Thyroid gland (tissue), 4 donors: Measurements from ENCODE around the gene GRM8. TPM values are rescaled to one million over a fixed set of nuclear protein-coding genes. Genes with fewer than 3 reads are reported as not detected.

ENCODE experiments used
- DNase-seq, 2 donors: peaks; one replicate each; pipeline ENCODE4 v3.0.0-alpha.2; 2019
- H3K27ac ChIP-seq, 3 donors: fragments of 200-600 bp; sonication (generic); 1 replicate in 2 of 3; 2 replicates in 1 of 3; pipeline ENCODE4 v1.5.1; 2016 to 2019; ENCODE audit warnings: mild to moderate bottlenecking in 1 of 3, moderate library complexity in 1 of 3
- H3K27me3 ChIP-seq: fragments of 200-600 bp; sonication (generic); one replicate; pipeline ENCODE4 v1.5.1; 2019
- H3K36me3 ChIP-seq, 2 donors: fragments of 200-600 bp; sonication (generic); one replicate each; pipeline ENCODE4 v1.5.1; 2016 to 2019
- H3K4me1 ChIP-seq, 2 donors: fragments of 200-600 bp; sonication (generic); one replicate each; pipeline ENCODE4 v1.5.1; 2017 to 2019
- H3K4me3 ChIP-seq, 3 donors: fragments of 200-600 bp; sonication (generic); replicated peaks in 1 of 3; 1 replicate in 2 of 3; 2 replicates in 1 of 3; pipeline ENCODE4 v1.5.1; 2016; ENCODE audit warnings: mild to moderate bottlenecking in 1 of 3
- H3K9me3 ChIP-seq: fragments of 200-600 bp; sonication (generic); one replicate; pipeline ENCODE4 v1.5.1; 2017
- POLR2A ChIP-seq, 2 donors: fragments of 450-650 bp; IDR thresholded peaks; one replicate each; pipeline ENCODE4 v1.6.1; 2017; ENCODE audit warnings: antibody characterized with exemption in 2 of 2, mild to moderate bottlenecking in 2 of 2, moderate library complexity in 1 of 2
- WGBS, 2 donors: methylation state at CpG; one replicate each; pipeline ENCODE4 v1.1.5; 2017; 5-methylcytosine and 5-hydroxymethylcytosine counted together
- intact Hi-C: fragments of 100-400 bp; cut with DNase I; formaldehyde crosslinking; loops from one replicate; pipeline ENCODE4 v1.15.1; 2023
- total RNA-seq, 4 donors: library from RNA; depleted of rRNA; stranded (reverse); fragments of >200 nt; gene quantifications; one replicate each; pipeline ENCODE4 v1.2.3, GENCODE V29; 2016
- TF ChIP-seq, protein P1 (sequence below), 6 experiments: fragments of 200-600 bp in 3 of 6; fragments of 450-650 bp in 3 of 6; sonication (generic) in 3 of 6; IDR thresholded peaks; one replicate each; pipeline ENCODE4 v1.5.1; 2016 to 2019; ENCODE audit warnings: antibody characterized with exemption in 6 of 6, mild to moderate bottlenecking in 2 of 6, inconsistent platforms in 1 of 6, moderate library complexity in 1 of 6

Gene GRM8
- total RNA-seq, 4 donors from 2014 or later: 0.54 to 9.5 (median 4.8) TPM

DNA sequence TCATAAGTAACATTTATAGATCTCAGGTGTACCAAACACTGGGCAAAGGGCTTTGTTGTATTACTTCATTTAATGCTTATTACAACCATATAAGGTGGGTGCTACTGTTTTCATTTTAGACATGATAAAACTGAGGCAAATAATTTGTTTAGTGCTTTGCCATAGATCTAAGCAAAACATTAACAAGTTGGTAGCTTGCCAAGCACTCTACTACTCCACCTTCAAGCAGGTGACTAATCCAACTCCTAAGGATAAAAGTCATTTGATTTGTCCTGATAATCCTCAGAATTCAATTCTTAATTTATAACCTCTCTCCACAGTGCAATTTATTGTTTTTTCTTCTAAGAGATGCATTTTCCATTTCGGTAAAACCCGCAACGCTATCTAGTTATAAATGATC lies 646.4 kb downstream of the GRM8 start:
- H3K36me3 ChIP-seq: no peaks in the 10 kb centered on the region
- 97% methylated on average over 3 of the region's 3 CpGs for whole genome bisulfite sequencing, 2 donors
- intact Hi-C loops: no loop called here

DNA sequence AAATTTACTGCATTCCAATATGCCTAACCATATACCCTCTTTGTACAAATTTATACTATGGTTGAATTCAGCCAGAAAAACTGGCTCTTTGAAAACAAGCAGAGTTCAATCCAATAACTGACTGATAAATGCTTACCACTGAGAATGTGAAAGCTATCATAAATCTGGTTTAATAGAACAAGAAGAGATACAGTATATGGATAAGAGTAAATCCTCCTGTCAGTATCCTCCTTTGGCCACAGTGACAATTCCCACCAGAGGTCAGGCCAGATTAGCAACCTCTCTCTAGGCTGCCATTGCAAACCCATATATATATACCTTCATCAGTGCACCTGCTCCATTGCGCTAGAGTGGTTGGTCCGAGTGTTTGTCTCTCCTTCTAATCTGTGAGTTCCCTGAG lies 647.2 kb downstream of the GRM8 start:
- no peaks in the 10 kb centered on the region for H3K4me1 ChIP-seq
- 88 to 95% methylated on average over 2 of the region's 2 CpGs for WGBS, 2 donors
- no peaks in the 10 kb centered on the region for H3K9me3 ChIP-seq
- H3K36me3 ChIP-seq: no peaks in the 10 kb centered on the region
- H3K27ac ChIP-seq: no peak overlapping the region
- TF ChIP-seq, protein P1, sequence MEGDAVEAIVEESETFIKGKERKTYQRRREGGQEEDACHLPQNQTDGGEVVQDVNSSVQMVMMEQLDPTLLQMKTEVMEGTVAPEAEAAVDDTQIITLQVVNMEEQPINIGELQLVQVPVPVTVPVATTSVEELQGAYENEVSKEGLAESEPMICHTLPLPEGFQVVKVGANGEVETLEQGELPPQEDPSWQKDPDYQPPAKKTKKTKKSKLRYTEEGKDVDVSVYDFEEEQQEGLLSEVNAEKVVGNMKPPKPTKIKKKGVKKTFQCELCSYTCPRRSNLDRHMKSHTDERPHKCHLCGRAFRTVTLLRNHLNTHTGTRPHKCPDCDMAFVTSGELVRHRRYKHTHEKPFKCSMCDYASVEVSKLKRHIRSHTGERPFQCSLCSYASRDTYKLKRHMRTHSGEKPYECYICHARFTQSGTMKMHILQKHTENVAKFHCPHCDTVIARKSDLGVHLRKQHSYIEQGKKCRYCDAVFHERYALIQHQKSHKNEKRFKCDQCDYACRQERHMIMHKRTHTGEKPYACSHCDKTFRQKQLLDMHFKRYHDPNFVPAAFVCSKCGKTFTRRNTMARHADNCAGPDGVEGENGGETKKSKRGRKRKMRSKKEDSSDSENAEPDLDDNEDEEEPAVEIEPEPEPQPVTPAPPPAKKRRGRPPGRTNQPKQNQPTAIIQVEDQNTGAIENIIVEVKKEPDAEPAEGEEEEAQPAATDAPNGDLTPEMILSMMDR (IDR thresholded peaks at IDR 0.05): no peak
- no peak for TF ChIP-seq POLR2A (IDR thresholded peaks at IDR 0.05)
- no peak overlapping the region for H3K4me3 ChIP-seq
- intact Hi-C loops: no loop called here
- no peak for DNase-seq
- H3K27me3 ChIP-seq: no peaks in the 10 kb centered on the region

More for the DNA sequence above, 646.4 kb downstream of the GRM8 start:
- Histone ChIP-seq H3K27me3 (no peaks in the 10 kb centered on the region), H3K4me1 (no peaks in the 10 kb centered on the region), H3K9me3 (no peaks in the 10 kb centered on the region), H3K4me3 (no peak overlapping the region), H3K27ac (no peak overlapping the region)
- no peak for DNase-seq
- TF ChIP-seq POLR2A (IDR thresholded peaks at IDR 0.05): no peak
- TF ChIP-seq, protein P1 (IDR thresholded peaks at IDR 0.05): no peak

DNA sequence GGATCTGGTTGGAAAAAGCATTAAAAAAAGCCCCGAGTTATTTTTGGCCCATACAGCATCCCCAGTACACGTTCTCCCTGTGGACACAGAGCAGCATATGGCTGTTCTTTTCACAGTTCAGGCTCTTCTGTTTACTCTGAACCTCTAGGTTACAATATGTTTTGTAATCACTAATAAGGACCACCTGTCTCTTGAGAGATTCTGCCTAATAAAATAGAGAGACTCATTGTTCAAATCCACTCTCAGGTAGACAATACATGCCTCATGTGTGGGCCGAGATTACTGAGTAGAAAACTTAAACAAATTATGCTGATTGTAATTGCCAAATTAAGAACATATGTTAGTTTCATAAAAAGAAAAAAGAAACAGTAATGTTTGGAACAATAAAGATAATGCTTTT lies 647.7 kb downstream of the GRM8 start:
- Histone ChIP-seq H3K36me3 (no peaks in the 10 kb centered on the region), H3K27ac (no peak overlapping the region), H3K4me3 (no peak overlapping the region), H3K9me3 (no peaks in the 10 kb centered on the region), H3K27me3 (no peaks in the 10 kb centered on the region), H3K4me1 (no peaks in the 10 kb centered on the region)
- TF ChIP-seq POLR2A (IDR thresholded peaks at IDR 0.05): no peak
- TF ChIP-seq, protein P1 (IDR thresholded peaks at IDR 0.05): no peak
- intact Hi-C loops: no loop called here
- no peak for DNase-seq
- WGBS, 2 donors: 57 to 72% methylated on average over 3 of the region's 3 CpGs

DNA sequence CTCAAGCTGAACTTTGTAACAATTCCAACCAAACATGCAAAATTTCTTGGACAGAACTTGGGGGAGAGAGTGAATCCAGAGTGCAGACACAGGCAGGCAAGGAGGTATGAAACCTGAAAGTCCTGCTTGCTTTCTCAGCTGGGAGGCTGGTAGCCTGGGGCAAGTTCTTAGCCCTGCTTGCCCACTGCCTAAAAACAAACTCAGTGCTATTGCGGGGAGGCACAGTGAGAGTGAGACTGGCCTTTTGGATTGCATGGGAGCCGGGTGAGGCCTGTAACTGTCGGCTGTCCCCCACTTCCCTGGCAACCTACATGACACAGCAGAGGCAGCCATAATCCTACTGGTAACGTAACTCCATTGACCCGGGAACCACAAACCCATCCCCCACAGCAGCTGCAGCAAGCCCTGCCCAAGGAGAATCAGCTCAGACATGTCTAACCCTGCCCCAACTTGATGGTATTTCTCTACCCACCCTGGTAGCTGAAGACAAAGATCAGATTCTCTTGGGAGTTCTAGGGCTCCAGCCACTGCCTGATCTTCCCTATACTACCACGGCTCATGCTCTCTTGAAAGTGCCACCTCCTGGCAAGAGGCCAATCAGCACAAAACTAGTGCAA lies 663.6 kb downstream of the GRM8 start:
- WGBS, 2 donors: 87 to 98% methylated on average over 6 of the region's 6 CpGs
- Histone ChIP-seq H3K4me3 (no peak overlapping the region), H3K27ac (no peak overlapping the region), H3K36me3 (no peaks in the 10 kb centered on the region), H3K27me3 (no peaks in the 10 kb centered on the region), H3K9me3 (no peaks in the 10 kb centered on the region), H3K4me1 (no peaks in the 10 kb centered on the region)
- intact Hi-C loops: no loop called here
- DNase-seq: no peak
- TF ChIP-seq, protein P1 (IDR thresholded peaks at IDR 0.05): no peak
- TF ChIP-seq POLR2A (IDR thresholded peaks at IDR 0.05): no peak

DNA sequence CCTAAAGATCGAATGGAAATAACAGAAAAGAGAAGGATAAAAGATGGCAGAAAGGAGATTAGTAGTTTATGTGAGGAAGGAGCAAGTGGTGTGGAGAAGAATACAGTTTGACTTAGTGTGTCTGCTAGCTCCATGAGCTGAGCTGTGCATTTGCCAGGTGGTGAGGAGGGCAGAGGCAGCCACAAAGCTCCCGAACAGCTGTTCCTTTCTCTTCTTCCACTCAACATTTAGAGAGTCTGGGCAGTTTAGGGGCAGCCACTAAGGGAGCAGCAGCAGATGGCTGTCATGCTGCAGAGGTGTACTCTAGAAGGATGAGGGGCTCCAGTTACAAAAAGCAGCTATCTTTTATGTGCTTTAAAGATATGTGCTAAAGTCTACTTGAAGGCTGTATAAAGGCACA lies 674.4 kb downstream of the GRM8 start:
- H3K27ac ChIP-seq: no peak overlapping the region

More for the DNA sequence above, 674.4 kb downstream of the GRM8 start:
- intact Hi-C loops: no loop called here
- WGBS, 2 donors: 82 to 86% methylated on average over 2 of the region's 2 CpGs
- no peaks in the 10 kb centered on the region for H3K9me3 ChIP-seq
- H3K27me3 ChIP-seq: no peaks in the 10 kb centered on the region
- TF ChIP-seq, protein P1 (IDR thresholded peaks at IDR 0.05): no peak
- no peak for TF ChIP-seq POLR2A (IDR thresholded peaks at IDR 0.05)
- no peak overlapping the region for H3K4me3 ChIP-seq
- H3K4me1 ChIP-seq: no peaks in the 10 kb centered on the region
- DNase-seq: no peak
- no peaks in the 10 kb centered on the region for H3K36me3 ChIP-seq
